GM18499 (cell line): Measurements from ENCODE around the gene DDAH2.

Source experiments
- ATAC-seq: cut with Tn5 transposase; IDR thresholded peaks from one replicate; pipeline ENCODE4 v1.9.1; 2021; ENCODE audit warnings: moderate number of reproducible peaks; ENCODE audit not compliant: insufficient read depth, unreplicated experiment

Gene DDAH2

GRCh38 chr6:31762356-31762755, 33.3 kb upstream of the DDAH2 start, which contains the start of gene SAPCD1:
TSS of gene SAPCD1 (plus strand) at chr6:31762656. CDS start at chr6:31763055, 399 bp downstream.
- no peak for ATAC-seq

- no peak for ATAC-seq
These were observed 32.2 kb upstream of the DDAH2 start for GRCh38 chr6:31761343-31761742.

- no peak for ATAC-seq
These were observed 31.7 kb upstream of the DDAH2 start for GRCh38 chr6:31760790-31761189.

- ATAC-seq = no peak
These were observed 29.2 kb upstream of the DDAH2 start for GRCh38 chr6:31758281-31758680.

- ATAC-seq = no peak
These were observed 23.7 kb upstream of the DDAH2 start for GRCh38 chr6:31752739-31753319.

- no peak for ATAC-seq
These were observed 21.4 kb upstream of the DDAH2 start for GRCh38 chr6:31750411-31751022.

- ATAC-seq = no peak
These were observed 20.4 kb upstream of the DDAH2 start for GRCh38 chr6:31749301-31750036.

- no peak for ATAC-seq
These were observed 15.3 kb upstream of the DDAH2 start for GRCh38 chr6:31744422-31744821.

- ATAC-seq = no peak
These were observed 13.8 kb upstream of the DDAH2 start for GRCh38 chr6:31742894-31743293.

- no peak for ATAC-seq
These were observed 12.7 kb upstream of the DDAH2 start for GRCh38 chr6:31741815-31742214.

GRCh38 chr6:31740397-31741223, 11.5 kb upstream of the DDAH2 start:
- ATAC-seq = no peak

- ATAC-seq = peak; percentile 50
These were observed 10.7 kb upstream of the DDAH2 start, which contains the start of gene MSH5 for GRCh38 chr6:31739639-31740396. TSS of gene MSH5 (plus strand) at chr6:31740005. CDS start at chr6:31740467, 462 bp downstream.

- ATAC-seq = no peak
These were observed 9.2 kb upstream of the DDAH2 start for GRCh38 chr6:31737991-31738979.

GRCh38 chr6:31737315-31737990, 8.4 kb upstream of the DDAH2 start:
- no peak for ATAC-seq

- no peak for ATAC-seq
These were observed 7.7 kb upstream of the DDAH2 start for GRCh38 chr6:31736768-31737314.

- no peak for ATAC-seq
These were observed 7.1 kb upstream of the DDAH2 start, which contains the start of gene CLIC1 for GRCh38 chr6:31736021-31736767. TSS of gene CLIC1 (minus strand) at chr6:31736530. CDS start at chr6:31736300, 230 bp downstream.

GRCh38 chr6:31734821-31735406, 5.8 kb upstream of the DDAH2 start:
- ATAC-seq = no peak
